Left cardiac atrium (tissue), 4 donors: ENCODE data around the gene CCDC178. TPM values are rescaled to one million over a fixed set of nuclear protein-coding genes. Genes with fewer than 3 reads are reported as not detected.

Experiments used
- ATAC-seq, 2 donors: fragments of 200-7000 bp; cut with Tn5 transposase; one replicate each; pipeline ENCODE4 v1.9.1; 2020; ENCODE audit warnings: mild to moderate bottlenecking in 2 of 2, moderate library complexity in 2 of 2
- DNase-seq: peaks from one replicate; pipeline ENCODE4 v3.0.0-alpha.2; 2020
- intact Hi-C, 2 donors: fragments of 100-400 bp; cut with DNase I; formaldehyde crosslinking; loops; one replicate each; pipeline versions ENCODE4 v1.14.1 to v1.15.1; 2022 to 2023
- total RNA-seq, 2 donors: library from RNA; stranded (reverse); fragmentation: NEBNext Ultra II Directional; extraction: Animal tissue kit (Norgen Biotek cat#: 25700); gene quantifications; one replicate each; pipeline ENCODE4 v1.2.1, GENCODE V29; 2021
- donor health status: DM: no; HTN: yes; CAD: no.
- donor health status: DM: no; HTN: yes; CAD: no; lungs with severe emphysema.
- donor health status: DM: yes; HTN: yes; CAD: no.
- donor health status: Dilated cardiomyopathy.

CCDC178 gene
- total RNA-seq, 2 donors from 2014 or later: 0.89 to 1.4 TPM

DNA sequence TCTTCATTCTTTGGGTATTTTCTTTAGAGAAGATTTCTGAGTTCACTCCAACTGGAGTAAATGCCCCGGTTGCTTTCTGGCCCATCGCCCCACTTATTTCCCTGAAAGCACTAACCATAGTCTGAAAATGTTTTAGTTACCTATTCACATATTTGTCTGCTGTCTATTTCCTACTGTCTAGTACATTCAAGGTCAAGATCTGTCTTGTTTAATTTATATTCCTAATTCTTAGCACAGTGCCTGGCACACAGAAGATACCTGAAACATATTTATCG lies 533.3 kb downstream of the CCDC178 start:
- DNase-seq (no peak), ATAC-seq (no peak)
- intact Hi-C loops: no loop called here

DNA sequence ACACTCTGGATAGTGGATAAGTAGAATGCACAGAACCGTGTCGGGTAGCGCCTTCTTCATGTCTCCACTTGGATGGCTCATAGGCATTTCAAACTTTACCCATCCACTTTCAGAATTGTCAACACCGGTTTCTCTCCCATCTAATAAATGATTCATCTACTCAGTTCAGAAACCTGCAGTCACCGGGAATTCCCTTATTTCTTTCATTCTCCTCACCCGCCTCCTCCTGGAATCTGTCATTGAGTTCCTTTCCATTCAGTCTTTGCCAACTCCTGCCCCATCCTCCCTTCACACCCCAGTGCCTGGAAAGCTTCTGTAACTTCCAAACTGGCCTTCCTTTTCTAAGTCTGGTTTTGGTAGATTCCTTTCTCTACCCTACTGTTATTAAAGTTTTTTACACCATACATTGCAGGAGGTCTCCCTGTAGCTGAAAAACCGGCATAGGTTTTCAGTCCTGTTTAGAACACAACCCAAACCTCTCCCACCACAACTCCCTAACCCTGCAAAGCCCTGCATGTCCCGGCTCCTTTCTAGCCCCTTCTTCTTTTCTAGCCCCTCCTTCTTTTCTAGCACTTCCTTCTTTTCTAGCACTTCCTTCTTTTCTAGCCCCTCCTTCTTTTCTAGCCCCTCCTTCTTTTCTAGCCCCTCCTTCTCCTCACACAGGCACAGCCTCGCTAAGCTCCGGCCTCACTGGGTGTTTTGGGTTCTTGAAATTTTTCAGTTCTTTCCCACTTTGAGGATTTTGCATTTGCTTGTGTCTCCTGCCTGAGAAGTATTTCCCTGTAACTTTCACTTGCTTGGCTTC lies 533.8 kb downstream of the CCDC178 start:
- DNase-seq (no peak), ATAC-seq (no peak)
- intact Hi-C loops: no loop called here

DNA sequence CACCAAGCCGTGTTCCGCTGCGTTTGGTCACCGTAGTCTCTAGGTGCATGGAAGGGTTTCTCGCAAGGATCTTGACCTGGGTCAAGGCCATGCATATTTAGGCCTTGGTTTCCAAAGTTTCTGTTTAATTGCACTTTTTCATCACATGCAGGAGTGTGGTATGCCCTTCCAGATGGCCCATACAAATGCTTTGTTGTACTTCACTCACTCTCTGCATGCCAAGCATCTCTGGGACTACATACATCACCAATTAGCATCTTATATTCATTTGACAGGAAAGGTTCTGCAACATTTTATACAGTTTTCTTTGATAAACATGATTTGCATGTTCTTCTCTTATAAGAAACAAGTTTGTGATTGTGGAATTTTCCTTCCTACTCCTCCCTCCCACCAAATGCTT lies 534.9 kb downstream of the CCDC178 start:
- DNase-seq: no peak
- ATAC-seq: no peak
- intact Hi-C loops: no loop called here

DNA sequence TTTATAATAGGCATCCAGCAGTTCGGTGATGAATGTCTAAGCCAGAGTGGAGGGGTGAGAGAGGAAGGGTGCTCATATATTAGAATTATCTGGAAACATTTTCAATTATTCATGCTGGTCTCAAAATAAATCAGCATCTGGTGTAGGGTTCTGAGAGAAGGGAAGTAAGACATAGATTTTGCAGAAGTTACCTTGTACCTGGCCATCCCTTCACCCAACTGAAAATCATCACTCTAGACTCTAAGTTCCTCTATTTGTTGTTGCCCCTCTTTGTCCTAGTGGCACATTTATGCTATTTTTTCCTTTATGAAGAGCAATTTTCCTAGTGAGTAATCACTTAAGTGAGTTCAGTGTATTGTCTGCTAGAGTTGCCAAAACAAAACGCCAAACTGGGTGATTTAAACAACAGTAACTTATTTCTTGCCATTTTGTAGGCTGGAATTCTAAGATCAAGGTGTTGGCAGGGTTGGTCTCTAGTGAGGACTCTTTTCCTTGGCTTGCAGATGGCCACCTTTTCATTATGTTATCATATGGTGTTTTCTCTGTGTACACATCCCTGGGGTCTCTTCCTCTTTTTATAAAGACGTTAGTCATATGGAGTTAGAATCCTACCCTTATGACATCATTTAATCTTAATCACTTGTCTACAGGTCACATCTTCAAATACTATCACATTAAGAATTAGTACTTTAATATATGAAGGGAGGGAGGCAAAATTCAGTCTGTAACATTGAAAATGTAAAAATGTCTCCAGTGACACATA lies 537.8 kb downstream of the CCDC178 start:
- no peak for DNase-seq

DNA sequence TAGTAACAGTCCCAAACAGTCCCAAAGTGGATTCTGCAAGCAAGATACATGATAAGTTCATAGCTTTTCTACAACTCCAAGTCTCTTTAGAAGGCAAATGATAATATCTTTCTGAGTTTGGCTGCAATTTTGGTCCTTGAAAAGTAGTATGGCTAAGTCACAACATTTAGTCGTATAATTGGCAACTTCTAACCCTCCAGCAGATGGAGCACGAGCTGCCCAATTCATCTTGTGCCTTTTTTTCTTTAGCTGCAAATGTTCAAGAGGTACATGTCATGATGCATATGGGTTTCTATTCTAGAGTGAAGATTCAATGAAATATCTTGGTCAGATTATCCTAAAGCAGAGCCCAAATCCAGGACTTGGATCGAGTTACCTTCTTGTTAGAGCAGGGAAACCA lies 540.7 kb downstream of the CCDC178 start:
- DNase-seq: no peak
- no peak for ATAC-seq
- intact Hi-C loops: no loop called here

More for the DNA sequence above, 537.8 kb downstream of the CCDC178 start:
- ATAC-seq: no peak
- intact Hi-C loops: no loop called here

DNA sequence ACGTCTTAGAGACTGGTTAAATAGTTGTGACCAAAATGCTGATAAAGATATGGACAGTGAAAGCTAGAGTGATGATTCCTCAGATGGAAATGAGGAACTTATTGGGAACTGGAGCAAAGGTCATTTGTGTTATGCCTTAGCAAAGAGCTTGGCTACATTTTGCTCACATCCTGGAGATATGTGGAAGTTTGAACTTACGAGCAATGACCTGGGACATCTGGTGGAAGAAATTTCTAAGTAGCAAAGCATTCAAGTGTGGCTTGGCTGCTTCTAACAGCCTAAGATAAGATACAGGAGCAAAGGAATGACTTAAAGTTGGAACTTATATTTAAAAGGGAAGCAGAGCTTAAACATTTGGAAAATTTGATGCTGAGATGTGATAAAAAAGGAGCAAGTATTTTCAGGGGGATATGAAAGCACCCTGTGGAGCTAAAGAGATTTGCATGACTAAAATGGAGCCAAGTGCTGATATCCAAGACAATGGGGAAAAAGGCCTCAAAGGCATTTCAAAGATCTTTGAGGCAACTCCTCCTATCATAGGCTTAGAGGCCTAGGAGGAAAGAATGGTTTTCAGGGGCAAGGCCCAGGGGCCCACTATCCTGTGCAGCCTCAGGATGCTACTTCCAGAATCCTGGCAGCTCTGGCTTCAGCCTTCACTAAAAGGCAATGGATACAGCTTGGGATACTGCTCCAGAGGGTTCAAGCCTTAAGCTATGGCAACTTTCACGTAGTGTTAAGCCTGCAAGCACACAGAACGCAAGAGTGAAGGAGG lies 543.6 kb downstream of the CCDC178 start:
- intact Hi-C loops: no loop called here
- DNase-seq (no peak), ATAC-seq (no peak)

DNA sequence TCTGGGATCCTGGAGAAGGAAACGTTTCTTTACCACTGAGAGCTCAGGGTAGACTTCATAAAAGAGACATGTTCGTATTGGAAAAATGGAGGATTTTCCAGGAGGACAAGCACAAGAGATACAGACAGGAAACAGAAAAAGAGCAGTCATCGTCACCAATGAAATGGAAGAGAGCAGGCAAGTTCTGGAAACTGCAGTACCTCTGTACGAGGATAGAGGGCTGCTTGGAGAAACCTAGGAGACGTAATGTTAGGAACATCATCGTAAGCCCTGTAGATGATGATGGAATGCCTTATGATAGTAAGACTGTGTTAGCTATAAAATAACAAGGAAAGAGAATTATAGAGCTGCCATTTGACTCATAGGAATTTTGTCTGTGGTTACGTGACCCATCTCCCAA lies 546.6 kb downstream of the CCDC178 start:
- DNase-seq: no peak
- intact Hi-C loops: no loop called here
- ATAC-seq: no peak

DNA sequence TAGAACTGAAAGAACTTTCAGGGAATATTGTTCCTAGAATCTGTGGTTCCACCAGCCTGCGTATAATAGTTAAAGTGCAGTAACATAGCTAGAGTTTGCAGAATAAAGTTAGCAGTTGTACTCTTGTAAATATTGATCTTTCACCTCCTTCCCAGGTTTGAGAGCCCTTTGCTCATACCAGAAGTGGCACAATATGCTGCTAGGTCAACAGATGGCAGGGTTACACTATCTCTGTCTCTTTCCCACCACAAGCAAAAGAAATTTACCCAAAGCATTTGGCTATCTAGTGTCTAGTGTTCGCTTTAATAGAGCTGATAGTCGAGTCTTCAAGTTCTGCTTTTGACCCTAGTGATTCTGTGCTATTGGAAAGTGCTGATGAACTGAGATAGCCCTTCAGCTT lies 548.7 kb downstream of the CCDC178 start:
- ATAC-seq (no peak), DNase-seq (no peak)
- intact Hi-C loops: no loop called here

DNA sequence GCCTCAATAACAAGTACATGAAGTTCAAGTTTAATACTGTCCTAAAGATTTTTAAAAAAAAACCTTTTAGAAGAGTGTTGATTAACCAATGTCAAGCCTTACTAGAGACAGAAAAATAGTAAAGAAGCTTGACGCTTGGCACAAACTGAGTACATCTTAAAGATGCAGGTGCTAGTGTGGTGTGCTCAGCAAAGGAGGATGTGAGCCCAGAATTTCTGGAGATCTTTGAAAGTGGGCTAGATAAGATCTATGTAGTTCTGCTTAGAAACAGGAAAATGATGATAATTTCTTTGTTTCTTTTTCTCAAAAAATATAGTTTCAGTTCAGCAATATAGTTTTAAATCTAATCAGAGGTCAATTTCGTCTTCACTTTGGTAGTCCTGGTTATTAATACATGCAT lies 549.4 kb downstream of the CCDC178 start:
- intact Hi-C loops: no loop called here
- DNase-seq (no peak), ATAC-seq (no peak)

DNA sequence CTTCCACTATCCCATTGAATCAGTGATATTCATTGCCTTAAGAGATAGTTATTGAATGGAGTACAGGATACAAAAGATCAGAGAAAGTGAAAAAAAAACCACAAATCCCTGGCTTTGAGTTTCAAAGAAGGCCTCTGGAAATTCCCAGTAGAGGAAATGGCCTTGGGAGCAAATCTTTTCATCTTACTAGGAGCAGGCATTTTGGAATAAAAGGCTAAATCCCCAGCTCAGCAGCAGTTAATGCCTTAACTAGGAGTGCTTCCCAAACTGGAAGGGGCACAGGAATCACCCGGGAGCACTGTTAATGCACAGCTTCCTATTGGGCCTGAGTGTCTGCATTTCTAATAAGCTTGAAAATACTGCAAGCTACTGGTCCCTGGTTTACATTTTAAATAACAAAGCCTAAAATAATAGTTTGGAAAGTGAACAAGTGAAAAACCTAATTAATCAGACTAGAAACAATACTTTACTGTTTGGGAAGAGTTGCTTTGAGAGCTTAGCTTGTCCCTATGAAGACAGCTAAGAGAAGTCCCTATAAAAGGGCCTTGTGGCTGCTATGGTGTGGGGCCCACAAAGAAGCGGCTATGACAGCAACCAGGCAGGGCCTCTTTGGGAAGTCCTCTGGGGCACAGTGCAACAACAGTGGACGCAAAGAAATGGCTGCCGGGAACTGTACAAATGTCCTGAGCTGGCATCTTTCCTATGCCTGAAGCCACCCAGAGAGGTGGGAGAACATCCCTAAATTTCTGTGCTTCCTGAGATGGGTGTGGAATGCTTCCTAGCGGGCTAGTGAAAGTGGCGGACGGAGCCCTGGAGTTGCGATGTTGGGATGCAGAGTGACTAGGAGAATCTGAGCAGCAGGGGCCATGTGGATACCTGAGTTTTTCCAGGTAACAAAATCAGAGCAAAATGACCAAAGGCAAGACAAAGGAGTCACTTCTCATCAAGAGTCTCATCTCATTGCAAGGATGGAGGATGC lies 550.6 kb downstream of the CCDC178 start:
- intact Hi-C loops: no loop called here
- DNase-seq: no peak
- ATAC-seq: no peak

DNA sequence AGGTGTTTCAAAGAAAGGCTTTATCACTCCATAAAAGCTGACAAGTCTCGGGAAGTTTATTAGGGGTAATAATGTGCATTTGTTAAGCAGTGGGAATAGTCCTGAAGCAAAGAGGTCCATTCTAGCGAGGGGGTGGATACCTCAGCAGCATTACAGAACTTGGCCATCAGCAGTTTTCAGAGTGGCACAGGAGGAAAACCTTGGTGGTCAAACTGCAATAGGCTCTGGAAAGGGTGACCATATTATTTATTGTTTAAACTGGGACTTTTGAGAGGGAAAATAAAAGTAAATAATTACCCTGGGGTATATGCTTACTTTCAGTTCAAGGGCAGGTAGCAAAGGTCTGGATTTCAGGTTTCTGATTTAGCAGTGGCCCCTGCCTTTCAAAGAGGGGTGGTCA lies 552.2 kb downstream of the CCDC178 start:
- ATAC-seq (no peak), DNase-seq (no peak)
- intact Hi-C loops: no loop called here

Other genes with a start within 250 kb of the CCDC178 start
- 1 to 10 TPM; 4.5 to 4.7 TPM for gene ASXL3, start 137.5 kb upstream of the CCDC178 start, total RNA-seq